HG03469 (cell line): Measurements from ENCODE around the gene MAGI3.
"Not testable (repeated sequence)": the region's sequence is repeated elsewhere in the genome, so short reads cannot be mapped to it uniquely, and the experiment has no call there.

Experiments
- ATAC-seq: cut with Tn5 transposase; IDR thresholded peaks from one replicate; pipeline ENCODE4 v1.9.1; 2021; ENCODE audit warnings: mild to moderate bottlenecking, moderate library complexity, moderate number of reproducible peaks; ENCODE audit not compliant: unreplicated experiment

Gene MAGI3

DNA sequence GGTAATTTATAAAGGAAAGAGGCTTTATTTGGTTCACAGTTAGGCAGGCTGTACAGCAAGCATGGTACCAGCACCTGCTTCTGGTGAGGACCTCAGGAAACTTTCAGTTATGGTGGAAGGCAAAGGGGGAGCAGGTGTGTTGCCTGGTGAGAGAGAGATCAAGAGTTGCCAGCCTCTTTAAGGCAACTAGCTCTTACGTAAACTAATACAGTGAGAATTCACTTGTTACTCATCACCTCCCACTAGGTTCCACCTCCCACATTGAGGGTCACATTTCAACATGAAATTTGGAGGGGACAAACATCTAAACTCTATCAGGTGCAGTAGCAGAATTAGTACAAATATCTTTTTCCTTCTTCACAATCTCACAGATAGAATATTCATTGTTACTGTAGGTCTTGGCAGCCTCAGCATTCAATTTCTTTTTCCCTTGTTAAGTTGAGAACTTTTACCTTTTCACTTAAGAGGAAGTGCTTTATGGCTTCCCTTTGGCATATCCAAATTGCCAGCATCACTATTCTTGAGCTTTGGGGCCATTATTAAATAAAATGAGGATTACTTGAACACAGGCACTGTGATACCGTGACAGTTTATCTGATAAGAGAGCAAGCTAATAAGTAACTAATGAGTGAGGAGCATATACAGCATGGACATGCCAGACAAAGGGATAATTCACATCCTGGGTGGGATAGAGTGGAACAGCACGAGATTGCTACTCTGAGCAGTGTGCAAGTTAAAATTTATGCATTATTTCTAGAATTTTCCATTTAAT is 48.4 kb downstream of the MAGI3 start:
- no peak for ATAC-seq

DNA sequence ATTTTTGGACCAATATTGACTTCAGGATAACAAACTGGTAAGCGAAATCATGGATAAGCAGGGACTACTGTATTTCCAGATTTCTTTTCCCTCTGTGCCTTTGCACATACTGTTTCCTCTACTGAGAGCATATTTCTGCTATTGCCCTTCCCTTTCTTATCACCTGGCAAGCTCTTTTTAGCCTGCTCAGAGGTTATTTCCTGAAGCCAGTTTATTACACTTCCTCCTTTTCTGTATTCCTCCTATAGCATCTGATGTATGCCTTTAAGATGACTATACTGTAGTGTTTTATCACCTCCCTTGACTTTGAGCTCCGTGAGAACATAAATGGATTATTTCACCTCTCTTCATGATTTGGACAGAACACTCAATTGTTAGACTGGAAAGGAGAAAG is 49.0 kb downstream of the MAGI3 start:
- no peak for ATAC-seq

DNA sequence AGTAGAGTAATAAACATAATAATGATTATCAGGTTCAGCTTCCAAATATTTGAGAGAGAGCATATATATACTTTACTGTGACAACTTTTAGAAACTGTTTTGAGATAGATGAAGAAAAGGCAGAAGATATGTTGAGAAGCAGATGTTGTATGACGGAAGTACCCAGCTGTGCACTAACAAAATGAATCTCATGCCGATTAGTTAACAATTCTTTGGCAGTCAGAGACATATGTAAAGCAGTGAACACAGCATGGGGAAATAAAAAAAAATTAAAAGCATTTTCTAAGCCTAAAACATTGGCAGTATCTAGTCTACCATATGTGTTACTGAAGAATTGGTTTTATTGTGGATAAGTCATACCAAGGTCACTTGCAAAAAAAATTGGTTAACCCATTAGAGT is 51.8 kb downstream of the MAGI3 start:
- ATAC-seq: no peak

DNA sequence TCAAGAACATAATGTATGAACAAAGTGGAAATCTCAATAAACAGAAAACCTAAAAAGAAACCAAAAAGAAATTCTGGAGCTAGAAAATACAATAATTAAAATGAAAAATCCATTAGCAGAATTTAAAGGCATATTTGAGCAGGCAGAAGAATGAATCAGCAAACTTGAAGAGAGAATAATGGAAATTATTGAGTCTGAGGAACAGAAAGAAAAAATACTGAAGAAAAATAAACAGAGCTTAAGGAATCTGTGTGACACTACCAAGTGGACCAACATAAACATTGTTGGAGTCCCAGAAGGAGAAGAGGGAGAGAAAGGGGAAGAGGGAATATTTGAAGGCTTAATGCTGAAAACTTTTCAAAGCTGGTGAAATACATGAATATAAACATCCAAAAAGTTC is 54.5 kb downstream of the MAGI3 start:
- ATAC-seq: no peak

DNA sequence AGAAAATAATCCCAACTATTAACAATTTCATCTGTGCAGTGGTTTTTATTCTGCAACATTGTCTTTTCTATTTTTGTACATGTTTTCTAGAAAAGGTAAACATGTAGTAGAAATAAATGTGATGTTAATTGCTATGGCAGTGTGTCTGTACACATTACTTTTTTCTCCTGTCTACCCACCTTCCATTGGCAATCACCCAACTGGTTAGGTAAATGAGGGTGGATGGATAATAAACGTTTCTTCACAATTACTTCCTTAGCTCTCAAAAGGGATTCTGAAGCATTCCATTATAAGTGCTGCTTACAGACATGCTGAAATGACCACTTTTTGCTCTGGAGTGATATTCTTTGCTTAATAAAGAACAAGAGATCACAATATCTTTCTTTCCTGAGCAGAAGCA is 61.4 kb downstream of the MAGI3 start:
- no peak for ATAC-seq

DNA sequence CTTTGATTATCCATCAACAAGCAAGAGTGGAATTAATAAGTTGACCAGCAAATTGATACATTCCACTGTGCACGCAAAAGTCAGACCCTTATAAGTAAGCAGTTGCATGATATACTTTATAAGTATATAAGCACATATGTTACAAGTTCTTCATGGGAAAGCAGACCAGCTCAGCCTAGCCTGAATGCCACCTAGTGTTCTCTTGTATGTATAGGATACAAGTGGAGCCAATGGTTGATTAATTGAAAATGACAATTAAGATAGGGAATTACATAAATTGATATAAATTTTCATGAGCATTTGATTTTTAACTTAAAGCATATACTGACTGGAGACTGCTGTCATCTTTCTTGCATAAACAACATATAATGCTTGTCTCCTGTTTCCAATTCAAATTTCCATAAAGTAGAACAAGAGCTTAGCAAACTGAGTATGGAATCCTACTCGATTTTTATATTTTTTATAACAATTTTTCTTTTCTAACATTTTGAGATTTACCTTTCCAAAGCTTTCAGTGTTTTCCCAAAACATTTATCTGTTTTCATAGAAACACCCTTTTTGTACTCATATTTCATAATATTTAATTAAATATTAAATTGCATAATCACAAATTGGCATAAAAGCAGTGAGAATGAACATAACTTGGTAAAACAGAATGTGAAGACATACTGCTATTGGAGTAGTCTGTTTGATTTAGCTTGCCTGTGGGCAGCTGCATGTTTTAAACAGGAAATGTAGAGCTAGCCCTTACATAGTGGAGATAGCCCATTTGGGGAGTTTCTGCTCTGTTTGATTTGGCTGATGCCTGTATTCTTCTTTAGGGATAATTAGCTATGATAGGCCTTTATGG is 62.8 kb downstream of the MAGI3 start:
- ATAC-seq: no peak

DNA sequence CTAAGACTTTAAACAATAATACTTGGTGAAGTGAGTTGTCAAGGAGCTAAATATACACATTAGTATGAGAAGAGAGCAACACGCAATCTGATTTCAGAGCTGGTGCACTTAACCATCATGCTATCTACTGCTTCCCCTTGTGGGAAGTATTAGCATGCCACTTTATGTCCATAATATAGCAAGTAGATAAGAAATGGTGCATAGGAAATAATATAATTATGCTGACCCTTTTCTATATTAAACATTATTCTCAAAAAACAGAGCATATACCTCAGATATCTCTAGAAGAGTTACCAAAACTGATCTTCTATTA is 63.4 kb downstream of the MAGI3 start:
- ATAC-seq: no peak

DNA sequence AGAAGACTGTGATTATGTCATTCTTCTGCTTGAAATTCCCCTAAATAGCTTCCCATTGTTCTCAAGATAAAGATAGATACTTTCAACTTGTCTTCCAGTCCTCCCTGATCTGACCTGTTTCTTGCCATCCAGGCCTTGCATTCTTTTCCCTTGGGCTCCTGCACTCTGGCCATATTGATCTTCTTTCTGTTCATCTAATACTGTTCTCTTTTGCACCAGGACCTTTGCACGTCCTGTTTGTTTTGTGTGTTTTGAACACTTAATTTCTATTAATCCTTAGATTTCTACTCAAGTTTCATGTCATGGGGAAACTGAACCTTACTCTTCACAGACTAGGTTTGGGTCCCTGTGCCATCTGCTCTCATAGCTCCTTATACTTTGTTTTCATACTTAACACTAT is 65.1 kb downstream of the MAGI3 start:
- no peak for ATAC-seq

DNA sequence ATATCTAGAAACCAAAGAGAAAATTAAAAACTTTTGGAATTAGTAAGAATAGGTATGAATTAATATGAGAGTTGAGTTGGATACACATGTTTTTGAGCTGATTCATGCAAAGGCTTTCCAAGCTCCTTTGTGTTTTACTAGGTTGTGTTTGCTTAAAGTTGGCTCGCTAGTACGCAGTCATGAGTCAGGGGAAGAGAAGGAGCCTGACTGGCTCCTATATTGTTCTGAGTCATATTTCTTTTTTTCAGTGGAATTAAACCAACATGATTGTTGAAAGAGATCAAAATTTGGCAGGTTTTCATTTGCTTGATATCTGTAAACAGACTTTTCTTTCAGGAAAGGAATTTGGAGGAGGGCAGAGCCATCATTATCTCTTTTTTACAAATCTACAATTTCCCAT is 66.7 kb downstream of the MAGI3 start:
- no peak for ATAC-seq

DNA sequence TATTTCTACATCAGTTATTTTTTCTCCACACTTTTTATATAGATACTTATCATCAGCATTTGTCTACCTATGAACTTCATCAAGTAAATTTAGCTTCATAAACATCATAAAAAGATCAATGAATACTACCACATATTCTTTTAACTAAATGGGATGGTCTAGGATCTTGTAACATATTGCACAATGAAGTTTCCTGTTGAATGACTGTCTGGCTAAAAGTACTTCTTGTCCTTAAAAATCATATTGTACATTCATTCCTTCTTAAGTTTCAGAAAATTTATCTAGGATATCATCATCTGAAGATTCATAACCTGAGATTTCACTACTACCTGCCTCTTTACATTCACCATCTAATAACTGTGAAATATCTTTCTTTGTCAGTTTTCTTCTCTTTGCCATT is 69.0 kb downstream of the MAGI3 start:
- ATAC-seq: no peak

DNA sequence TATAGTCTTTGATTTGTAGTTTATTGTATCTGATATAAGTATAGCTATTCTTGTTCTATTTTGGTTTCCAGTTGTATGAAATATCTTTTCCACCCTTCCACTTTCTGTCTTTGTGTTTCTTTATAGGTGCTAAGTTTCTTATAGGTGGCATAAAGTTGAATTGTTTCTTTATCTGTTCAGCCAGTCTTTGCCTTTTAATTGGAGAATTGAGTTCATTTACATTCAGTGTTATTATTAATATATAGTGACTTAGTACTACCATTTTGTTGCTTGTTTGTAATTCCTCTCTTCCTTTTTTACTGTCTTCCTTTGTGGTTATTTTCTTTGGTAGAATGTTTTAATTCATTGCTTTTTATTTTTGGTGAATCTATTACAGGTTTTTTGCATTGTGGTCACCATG is 77.7 kb downstream of the MAGI3 start:
- no peak for ATAC-seq

DNA sequence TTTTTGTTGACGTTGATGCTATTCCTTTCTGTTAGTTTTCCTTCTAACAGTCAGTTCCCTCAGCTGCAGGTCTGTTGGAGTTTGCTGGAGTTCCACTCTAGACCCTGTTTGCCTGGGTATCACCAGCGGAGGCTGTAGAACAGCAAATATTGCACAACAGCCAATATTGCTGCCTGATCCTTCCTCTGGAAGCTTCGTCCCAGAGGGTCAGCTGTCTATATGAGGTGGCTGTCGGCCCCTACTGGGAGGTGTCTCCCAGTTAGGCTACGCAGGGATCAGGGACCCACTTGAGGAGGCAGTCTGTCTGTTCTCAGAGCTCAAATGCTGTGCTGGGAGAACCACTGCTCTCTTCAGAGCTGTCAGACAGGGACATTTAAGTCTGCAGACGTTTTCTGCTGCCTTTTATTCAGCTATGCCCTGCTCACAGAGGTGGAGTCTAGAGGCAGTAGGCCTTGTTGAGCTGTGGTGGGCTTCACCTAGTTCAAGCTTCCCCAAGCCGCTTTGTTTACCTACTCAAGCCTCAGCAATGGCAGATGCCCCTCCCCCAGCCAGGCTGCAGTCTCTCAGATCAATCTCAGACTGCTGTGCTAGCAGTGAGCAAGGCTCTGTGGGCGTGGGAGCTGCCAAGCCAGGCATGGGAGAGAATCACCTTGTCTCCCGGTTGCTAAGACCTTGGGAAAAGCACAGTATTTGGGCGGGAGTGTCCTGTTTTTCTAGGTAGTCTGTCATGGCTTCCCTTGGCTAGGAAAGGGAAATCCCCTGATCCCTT is 88.3 kb downstream of the MAGI3 start:
- ATAC-seq: not testable (repeated sequence)

DNA sequence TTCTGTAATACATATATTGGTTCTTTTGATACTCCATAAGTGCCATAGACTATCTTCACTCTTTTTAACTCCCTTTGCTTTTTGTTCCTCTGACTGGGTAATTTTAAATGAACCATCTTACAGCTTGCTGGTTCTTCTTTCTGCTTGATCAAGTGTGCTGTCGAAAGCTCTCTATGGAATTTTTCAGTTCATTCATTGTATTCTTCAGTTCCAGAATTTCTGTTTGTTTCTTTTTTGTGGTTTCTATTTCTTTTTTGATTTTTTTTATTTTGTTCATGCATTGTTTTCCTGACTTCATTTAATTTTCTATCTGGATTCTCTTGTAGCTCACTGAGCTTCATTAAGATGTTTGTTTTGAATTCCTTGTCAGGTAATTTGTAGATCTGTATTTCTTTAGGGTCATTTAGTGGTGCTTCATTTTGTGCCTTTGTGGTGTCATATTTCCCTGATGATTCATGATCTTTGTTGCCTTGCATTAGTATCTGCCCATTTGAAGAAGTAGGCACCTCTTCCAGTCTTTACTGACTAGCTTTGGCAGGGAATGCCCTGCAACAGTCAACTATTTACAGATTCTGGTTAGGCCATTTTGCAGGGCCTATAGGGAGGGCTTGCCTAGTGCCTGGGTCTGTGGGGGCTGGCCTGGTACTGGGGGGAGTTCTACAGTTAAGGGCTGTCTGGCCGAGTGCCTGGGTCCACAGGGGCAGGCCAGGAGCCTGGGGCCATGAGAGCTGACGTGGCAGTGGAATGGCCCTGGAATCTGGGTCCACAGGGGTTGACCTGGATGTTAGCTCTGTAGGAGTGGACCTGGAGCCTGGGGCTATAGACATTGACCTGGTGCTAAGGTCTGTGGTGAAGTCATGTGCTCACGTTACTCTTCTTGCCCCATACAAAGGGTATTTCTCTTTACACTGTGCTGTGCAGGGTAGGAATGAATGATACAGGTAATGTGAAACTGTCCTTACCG is 89.7 kb downstream of the MAGI3 start:
- ATAC-seq: no peak

DNA sequence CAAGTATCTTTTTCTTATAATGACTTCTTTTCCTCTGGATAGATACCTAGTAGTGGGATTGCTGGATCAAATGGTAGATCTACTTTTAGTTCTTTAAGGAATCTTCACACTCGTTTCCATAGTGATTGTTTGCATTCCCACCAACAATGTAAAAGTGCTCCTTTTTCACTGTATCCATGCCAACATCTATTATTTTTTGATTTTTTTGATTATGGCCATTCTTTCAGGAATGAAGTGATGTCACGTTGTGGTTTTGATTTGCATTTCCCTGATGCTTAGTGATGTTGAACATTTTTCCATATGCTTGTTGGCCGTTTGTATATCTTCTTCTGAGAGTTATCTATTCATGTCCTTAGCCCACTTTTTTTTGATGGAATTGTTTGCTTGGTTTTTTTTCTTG is 94.8 kb downstream of the MAGI3 start:
- ATAC-seq: not testable (repeated sequence)

DNA sequence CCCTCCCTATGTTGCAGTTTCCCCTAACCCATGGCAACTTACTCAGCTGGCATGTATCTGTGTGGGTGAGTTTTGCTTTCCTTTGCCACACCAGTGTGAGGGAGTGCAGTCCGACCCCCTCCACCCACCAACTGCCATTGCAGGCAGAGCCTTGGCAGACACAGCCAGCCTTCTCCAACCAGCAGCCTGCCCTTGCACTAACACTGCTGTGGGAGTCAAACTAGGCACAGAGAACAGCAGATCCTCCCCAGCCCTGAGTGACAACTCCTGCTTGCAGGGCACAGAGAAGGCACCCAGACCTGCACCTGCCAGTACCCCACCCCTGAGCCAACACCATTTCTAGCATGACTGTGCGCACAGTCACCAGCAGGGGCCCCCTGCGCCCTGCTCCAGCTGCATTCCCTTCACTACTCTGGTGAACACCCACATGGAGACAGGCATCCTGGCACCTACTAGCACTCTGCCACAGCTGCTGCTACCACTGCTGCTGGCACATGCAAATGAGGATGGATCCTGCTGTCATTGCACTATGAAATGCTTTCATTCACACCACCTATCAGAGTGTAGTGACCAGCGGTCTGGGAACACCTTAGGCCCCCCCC is 98.4 kb downstream of the MAGI3 start:
- ATAC-seq: no peak

DNA sequence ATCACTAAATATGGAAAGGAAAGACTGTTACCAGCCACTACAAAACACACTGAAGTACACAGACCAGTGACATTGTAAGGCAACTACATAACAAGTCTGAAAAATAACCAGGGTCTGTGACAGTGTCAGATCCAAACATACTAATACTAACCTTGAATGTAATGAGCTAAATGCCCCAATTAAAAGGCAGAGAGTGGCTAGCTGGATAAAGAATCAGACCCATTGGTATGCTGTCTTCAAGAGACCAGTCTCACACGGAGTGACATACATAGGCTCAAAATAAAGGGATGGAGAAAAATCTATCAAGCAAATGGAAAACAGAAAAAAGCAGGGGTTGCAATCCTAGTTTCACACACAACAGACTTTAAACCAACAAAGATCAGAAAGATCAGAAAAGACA is 100.1 kb downstream of the MAGI3 start:
- no peak for ATAC-seq

DNA sequence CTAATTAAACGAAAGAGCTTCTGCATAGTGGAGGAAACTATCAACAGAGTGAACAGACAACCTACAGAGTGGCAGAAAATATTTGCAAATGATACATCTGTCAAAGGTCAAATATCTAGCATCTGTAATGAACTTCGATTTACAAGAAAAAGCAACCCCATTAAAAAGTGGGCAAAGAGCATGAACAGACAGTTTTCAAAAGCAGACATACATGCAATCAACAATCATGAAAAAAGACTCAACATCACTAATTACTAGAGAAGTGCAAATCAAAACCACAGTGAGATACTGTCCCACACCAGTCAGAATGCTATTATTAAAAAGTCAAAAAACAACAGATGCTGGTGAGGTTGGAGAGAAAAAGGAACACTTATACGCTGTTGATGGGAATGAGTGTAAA is 103.2 kb downstream of the MAGI3 start:
- no peak for ATAC-seq

DNA sequence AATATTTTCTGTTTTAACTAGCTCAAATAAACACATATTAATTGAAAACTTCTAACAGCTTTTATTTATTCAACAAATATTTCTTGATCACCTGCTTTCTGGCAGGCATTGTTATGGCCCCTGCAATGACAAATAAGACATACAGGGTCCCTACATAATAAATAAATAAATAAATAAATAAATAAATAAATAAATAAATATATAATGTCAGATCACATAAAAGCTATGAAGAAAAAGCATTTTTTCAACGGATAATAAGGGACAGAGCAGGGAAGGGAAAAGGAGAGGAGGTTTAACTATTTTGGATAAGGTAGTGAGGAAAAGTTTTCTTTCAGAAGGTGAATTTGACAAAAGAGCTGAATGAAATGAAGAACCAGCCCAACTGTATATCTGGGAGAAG is 115.0 kb downstream of the MAGI3 start:
- ATAC-seq: no peak

DNA sequence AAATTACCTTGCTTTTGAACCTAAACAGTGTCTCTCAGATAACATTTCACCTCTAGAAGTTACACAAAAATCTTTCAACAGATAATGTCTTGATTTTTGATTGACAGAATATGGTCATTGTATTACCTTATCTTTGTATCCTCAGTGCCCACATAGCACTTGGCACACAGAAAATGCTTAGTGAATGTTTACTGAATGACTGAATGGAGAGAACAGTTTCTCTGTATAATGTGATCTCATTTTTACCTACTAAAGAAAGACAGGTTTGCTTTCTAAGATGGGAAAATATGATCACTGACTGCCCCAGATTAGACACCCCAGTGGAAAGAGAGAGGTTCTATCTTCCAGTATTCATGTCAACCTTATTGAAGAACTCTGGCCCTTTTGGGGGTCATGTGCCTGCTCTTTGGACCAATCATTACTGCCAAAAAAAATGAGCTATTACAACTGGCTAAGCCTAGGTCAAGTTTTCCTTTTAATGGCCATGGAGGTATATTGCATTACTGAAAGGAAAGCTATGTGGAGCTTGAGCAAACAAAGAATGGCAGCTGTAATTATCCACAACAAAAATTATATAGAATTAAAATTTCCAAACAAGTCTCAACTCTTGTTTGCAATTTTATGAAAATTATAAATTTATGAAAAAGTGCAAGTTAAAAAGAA is 117.4 kb downstream of the MAGI3 start:
- ATAC-seq: no peak
